ENCODE measurements around the gene ERG28.

- TF ChIP-seq EZH2phosphoT487 (IDR thresholded peaks at IDR 0.05; ENCODE audit: insufficient read depth, low read depth) = no peak
- no peak for TF ChIP-seq EZH2 (IDR thresholded peaks at IDR 0.05; ENCODE audit: insufficient read depth, poor library complexity, severe bottlenecking)
Observed at GRCh38 chr14:75700295-75700694, 39.6 kb upstream of the ERG28 start.
